Activated B cell treated with CpG ODN at 0.5 μM for 24 hours (primary cell): ENCODE measurements around the gene VSTM5. TPM values are rescaled to one million over a fixed set of nuclear protein-coding genes. Genes with fewer than 3 reads are reported as not detected.

Source experiments
- ATAC-seq: fragments of 200-7000 bp; cut with Tn5 transposase; one replicate; pipeline ENCODE4 v1.10.0; 2021; ENCODE audit warnings: low read depth, mild to moderate bottlenecking, moderate library complexity
- CTCF ChIA-PET: fragments of 350-600 bp; sonication (Branson Sonifier 250); formaldehyde crosslinking; loops from one replicate; lab custom pipeline; 2021; ENCODE audit warnings: antibody characterized with exemption; lab: Charles Lee
- POLR2A ChIA-PET: fragments of 350-600 bp; sonication (Branson Sonifier 250); formaldehyde crosslinking; loops from one replicate; lab custom pipeline; 2021; ENCODE audit warnings: antibody characterized with exemption; lab: Charles Lee
- DNase-seq: peaks from one replicate; pipeline ENCODE4 v3.0.0; 2022
- H3K27ac Mint-ChIP-seq: one replicate; pipeline ENCODE4 v1.8.0; 2020; ENCODE audit warnings: mixed read lengths
- H3K27me3 Mint-ChIP-seq: one replicate; pipeline ENCODE4 v1.8.0; 2021; ENCODE audit warnings: mixed read lengths
- H3K36me3 Mint-ChIP-seq: one replicate; pipeline ENCODE4 v1.8.0; 2021; ENCODE audit warnings: low read depth, mixed read lengths
- H3K4me1 Mint-ChIP-seq: one replicate; pipeline ENCODE4 v1.8.0; 2021; ENCODE audit warnings: mixed read lengths
- H3K4me3 Mint-ChIP-seq: one replicate; pipeline ENCODE4 v1.8.0; 2020; ENCODE audit warnings: mild to moderate bottlenecking, mixed read lengths
- H3K9me3 Mint-ChIP-seq: one replicate; pipeline ENCODE4 v1.8.0; 2020; ENCODE audit warnings: mixed read lengths
- intact Hi-C: fragments of 100-400 bp; cut with micrococcal nuclease; formaldehyde crosslinking; loops from one replicate; pipeline ENCODE4 v1.15.1; 2024
- total RNA-seq: library from RNA; stranded (reverse); gene quantifications from 2 replicates; pipeline ENCODE4 v1.2.3, GENCODE V29; 2022
- TF ChIP-seq, protein P1 (sequence below): fragments of 200-600 bp; IDR thresholded peaks from one replicate; pipeline ENCODE4 v1.8.0; 2022; ENCODE audit warnings: antibody characterized with exemption, mild to moderate bottlenecking

The VSTM5 gene
- total RNA-seq, 1 donor from 2014 or later: not detected

GRCh38 chr11:93846411-93846810 lies 4.0 kb downstream of the VSTM5 start:
- no peaks in the 10 kb centered on the region for H3K36me3 Mint-ChIP-seq
- DNase-seq: no peak
- ATAC-seq: no peak
- intact Hi-C loops: no loop called here
- no peak overlapping the region for H3K4me3 Mint-ChIP-seq
- ChIA-PET CTCF (no interaction called here), POLR2A (no interaction called here)
- H3K9me3 Mint-ChIP-seq: no peaks in the 10 kb centered on the region
- peaks cover 19% of the 10 kb centered on the region for H3K27me3 Mint-ChIP-seq
- TF ChIP-seq, protein P1, sequence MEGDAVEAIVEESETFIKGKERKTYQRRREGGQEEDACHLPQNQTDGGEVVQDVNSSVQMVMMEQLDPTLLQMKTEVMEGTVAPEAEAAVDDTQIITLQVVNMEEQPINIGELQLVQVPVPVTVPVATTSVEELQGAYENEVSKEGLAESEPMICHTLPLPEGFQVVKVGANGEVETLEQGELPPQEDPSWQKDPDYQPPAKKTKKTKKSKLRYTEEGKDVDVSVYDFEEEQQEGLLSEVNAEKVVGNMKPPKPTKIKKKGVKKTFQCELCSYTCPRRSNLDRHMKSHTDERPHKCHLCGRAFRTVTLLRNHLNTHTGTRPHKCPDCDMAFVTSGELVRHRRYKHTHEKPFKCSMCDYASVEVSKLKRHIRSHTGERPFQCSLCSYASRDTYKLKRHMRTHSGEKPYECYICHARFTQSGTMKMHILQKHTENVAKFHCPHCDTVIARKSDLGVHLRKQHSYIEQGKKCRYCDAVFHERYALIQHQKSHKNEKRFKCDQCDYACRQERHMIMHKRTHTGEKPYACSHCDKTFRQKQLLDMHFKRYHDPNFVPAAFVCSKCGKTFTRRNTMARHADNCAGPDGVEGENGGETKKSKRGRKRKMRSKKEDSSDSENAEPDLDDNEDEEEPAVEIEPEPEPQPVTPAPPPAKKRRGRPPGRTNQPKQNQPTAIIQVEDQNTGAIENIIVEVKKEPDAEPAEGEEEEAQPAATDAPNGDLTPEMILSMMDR: no peak
- H3K27ac Mint-ChIP-seq: no peak overlapping the region
- no peaks in the 10 kb centered on the region for H3K4me1 Mint-ChIP-seq

DNA sequence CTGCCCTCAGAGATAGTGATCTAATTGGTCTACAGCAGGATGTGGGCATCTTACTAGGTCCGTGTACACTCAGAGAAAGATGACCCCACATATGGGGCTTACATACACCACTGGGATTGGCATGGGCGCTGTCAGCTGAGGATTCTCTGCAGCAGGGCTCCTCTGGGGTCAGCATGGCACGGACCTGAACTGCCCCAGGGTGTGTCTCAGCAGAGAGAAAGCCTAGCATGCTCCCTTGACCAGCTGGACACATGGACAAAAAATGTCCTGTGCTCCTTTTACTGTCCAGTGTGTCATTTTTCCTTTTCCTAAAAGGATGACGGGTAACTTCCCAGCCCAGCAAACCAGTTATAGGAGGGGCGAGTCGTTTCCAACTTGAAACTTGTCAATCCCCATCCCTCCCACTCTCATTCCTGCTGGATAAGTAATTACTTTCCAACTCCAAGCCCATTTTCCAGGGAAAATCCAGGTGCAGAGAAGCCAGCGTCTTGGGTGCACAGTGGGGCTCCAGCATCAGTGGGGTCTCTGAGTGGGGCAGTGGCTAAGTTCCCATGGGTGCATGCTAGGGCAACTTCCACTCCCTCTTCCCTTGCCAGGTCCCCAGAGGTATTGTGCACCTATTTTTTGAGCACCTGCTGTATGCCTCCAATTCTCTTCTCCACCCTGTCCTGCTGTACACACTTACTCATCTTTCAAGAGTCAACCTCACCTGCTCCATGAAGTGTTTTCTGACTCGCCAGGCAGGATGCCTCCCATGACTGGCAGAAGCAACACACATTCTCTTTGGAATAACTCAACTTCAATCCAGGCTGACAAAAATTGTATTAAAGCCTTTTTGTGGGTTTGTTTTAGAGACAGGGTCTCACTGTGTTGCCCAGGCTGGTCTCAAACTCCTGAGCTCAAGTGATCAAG lies 5.0 kb downstream of the VSTM5 start:
- intact Hi-C loops: no loop called here
- TF ChIP-seq, protein P1: no peak
- POLR2A ChIA-PET: no interaction called here
- H3K9me3 Mint-ChIP-seq: no peaks in the 10 kb centered on the region
- peaks cover 11% of the 10 kb centered on the region for H3K27me3 Mint-ChIP-seq
- H3K4me1 Mint-ChIP-seq: no peaks in the 10 kb centered on the region
- no peak for ATAC-seq
- H3K36me3 Mint-ChIP-seq: no peaks in the 10 kb centered on the region
- no peak overlapping the region for H3K4me3 Mint-ChIP-seq
- no peak for DNase-seq
- CTCF ChIA-PET: no interaction called here
- H3K27ac Mint-ChIP-seq: no peak overlapping the region

DNA sequence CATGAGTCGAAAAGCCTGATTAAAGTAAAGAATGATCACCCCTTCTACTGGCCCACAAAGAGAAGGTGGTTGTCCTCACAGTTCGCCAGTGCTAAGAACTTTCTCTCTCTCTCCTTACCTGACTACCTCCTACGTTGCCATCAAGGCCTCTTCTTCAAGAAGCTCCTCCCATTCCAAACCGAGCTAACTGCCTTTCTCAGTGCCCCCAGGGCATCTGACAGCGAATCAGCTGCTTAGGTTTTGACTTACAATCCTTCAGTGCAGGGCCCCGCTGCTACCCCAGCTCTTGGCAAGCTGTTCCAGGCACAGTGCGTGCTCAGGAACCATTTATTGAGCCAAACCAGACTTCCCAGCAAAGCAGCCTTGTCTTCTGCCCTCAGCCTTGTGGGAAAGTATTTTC lies 5.8 kb downstream of the VSTM5 start:
- H3K27me3 Mint-ChIP-seq: peaks cover 10% of the 10 kb centered on the region
- no peaks in the 10 kb centered on the region for H3K36me3 Mint-ChIP-seq
- POLR2A ChIA-PET: no interaction called here
- H3K4me1 Mint-ChIP-seq: no peaks in the 10 kb centered on the region
- no peak for DNase-seq
- no peak for ATAC-seq
- intact Hi-C loops: no loop called here
- no peak overlapping the region for H3K27ac Mint-ChIP-seq
- TF ChIP-seq, protein P1: no peak
- H3K4me3 Mint-ChIP-seq: no peak overlapping the region
- CTCF ChIA-PET: no interaction called here
- no peaks in the 10 kb centered on the region for H3K9me3 Mint-ChIP-seq

GRCh38 chr11:93843906-93844305 lies 6.5 kb downstream of the VSTM5 start:
- DNase-seq (no peak), ATAC-seq (no peak)
- no peak overlapping the region for H3K27ac Mint-ChIP-seq
- H3K9me3 Mint-ChIP-seq: no peaks in the 10 kb centered on the region
- H3K4me1 Mint-ChIP-seq: no peaks in the 10 kb centered on the region
- H3K27me3 Mint-ChIP-seq: peaks cover 4% of the 10 kb centered on the region
- no peaks in the 10 kb centered on the region for H3K36me3 Mint-ChIP-seq
- TF ChIP-seq, protein P1: no peak
- no peak overlapping the region for H3K4me3 Mint-ChIP-seq
- intact Hi-C loops: no loop called here
- ChIA-PET CTCF (no interaction called here), POLR2A (no interaction called here)

GRCh38 chr11:93842461-93842860 lies 8.0 kb downstream of the VSTM5 start:
- DNase-seq (no peak), ATAC-seq (no peak)
- H3K4me1 Mint-ChIP-seq: no peaks in the 10 kb centered on the region
- H3K27ac Mint-ChIP-seq: no peak overlapping the region
- H3K36me3 Mint-ChIP-seq: no peaks in the 10 kb centered on the region
- no peak overlapping the region for H3K4me3 Mint-ChIP-seq
- H3K9me3 Mint-ChIP-seq: no peaks in the 10 kb centered on the region
- ChIA-PET CTCF (no interaction called here), POLR2A (no interaction called here)
- TF ChIP-seq, protein P1: no peak
- no peaks in the 10 kb centered on the region for H3K27me3 Mint-ChIP-seq
- intact Hi-C loops: no loop called here
